Ascending aorta (tissue), 2 donors: ENCODE measurements around the gene GPR78. TPM values are rescaled to one million over a fixed set of nuclear protein-coding genes. Genes with fewer than 3 reads are reported as not detected.

ENCODE experiments used
- DNase-seq, 2 donors: peaks; one replicate each; pipeline ENCODE4 v3.0.0-alpha.2; 2019; ENCODE audit warnings: low spot score in 2 of 2
- H3K27ac ChIP-seq, 2 donors: fragments of 200-600 bp; sonication (generic); one replicate each; pipeline ENCODE4 v1.5.1; 2016 to 2017; ENCODE audit warnings: mild to moderate bottlenecking in 1 of 2
- H3K27me3 ChIP-seq: fragments of 200-600 bp; sonication (generic); one replicate; pipeline ENCODE4 v1.5.1; 2017
- H3K36me3 ChIP-seq, 2 donors: fragments of 200-600 bp; sonication (generic); one replicate each; pipeline ENCODE4 v1.5.1; 2016
- H3K4me1 ChIP-seq, 2 donors: fragments of 200-600 bp; sonication (generic); one replicate each; pipeline ENCODE4 v1.5.1; 2016 to 2017; ENCODE audit warnings: mild to moderate bottlenecking in 1 of 2
- H3K4me3 ChIP-seq, 2 donors: fragments of 200-600 bp; sonication (generic); one replicate each; pipeline ENCODE4 v1.5.1; 2016 to 2017; ENCODE audit warnings: mild to moderate bottlenecking in 1 of 2
- H3K9me3 ChIP-seq, 2 donors: fragments of 200-600 bp; sonication (generic); one replicate each; pipeline ENCODE4 v1.5.1; 2016
- intact Hi-C: fragments of 100-400 bp; cut with DNase I; formaldehyde crosslinking; loops from one replicate; pipeline ENCODE4 v1.15.1; 2023
- total RNA-seq: library from RNA; depleted of rRNA; stranded (reverse); fragments of >200 nt; gene quantifications from one replicate; pipeline ENCODE4 v1.1.0, GENCODE V29; 2016
- TF ChIP-seq, protein P1 (sequence below), 3 experiments: fragments of 200-600 bp in 2 of 3; fragments of 450-650 bp in 1 of 3; sonication (generic) in 2 of 3; IDR thresholded peaks; one replicate each; pipeline ENCODE4 v1.5.1; 2016 to 2019; ENCODE audit warnings: antibody characterized with exemption in 3 of 3, mild to moderate bottlenecking in 1 of 3, moderate library complexity in 1 of 3

GPR78 gene
- total RNA-seq, 1 donor from 2014 or later, result not detected

DNA sequence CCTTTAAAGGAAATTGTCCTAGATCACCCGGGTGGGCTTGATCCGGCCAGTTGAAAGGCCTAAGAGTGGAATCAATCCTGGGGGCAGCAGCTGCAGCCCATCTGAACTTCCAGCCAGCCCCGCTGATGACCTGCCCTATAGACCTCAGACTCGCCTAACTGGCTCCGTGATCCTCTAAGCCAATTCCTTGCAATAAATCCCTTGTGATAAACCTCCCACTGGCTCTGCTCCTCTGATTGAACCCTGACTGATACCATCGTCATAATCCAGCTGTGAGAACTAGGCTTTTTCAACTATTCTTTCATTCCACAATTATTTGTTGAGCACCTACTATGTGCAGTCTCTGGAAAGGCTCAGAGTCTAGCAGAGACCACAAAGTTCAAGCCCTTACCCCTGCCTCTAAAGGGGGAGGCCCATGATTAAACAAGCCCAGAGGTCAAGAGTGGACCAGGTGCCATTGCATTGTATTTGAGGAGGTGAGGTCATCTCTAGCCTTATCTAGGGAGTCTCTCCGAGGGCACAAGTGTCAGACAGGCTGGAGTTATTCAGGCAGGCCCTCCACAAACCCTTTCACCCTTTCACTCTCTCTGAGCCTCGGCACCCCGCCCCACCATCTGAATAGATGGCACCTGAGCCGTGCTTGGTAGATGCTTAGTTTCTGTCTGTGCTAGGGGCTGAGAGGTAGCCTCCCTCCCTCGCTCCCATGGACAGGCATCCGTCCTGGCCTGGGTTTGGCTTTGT is 20.5 kb upstream of the GPR78 start:
- Histone ChIP-seq H3K4me3 (no peak overlapping the region), H3K27ac (no peak overlapping the region), H3K27me3 (no peaks in the 10 kb centered on the region), H3K9me3 (no peaks in the 10 kb centered on the region), H3K4me1 (no peaks in the 10 kb centered on the region), H3K36me3 (no peaks in the 10 kb centered on the region)
- no peak for DNase-seq
- intact Hi-C loops, result no loop called here
- TF ChIP-seq, protein P1, sequence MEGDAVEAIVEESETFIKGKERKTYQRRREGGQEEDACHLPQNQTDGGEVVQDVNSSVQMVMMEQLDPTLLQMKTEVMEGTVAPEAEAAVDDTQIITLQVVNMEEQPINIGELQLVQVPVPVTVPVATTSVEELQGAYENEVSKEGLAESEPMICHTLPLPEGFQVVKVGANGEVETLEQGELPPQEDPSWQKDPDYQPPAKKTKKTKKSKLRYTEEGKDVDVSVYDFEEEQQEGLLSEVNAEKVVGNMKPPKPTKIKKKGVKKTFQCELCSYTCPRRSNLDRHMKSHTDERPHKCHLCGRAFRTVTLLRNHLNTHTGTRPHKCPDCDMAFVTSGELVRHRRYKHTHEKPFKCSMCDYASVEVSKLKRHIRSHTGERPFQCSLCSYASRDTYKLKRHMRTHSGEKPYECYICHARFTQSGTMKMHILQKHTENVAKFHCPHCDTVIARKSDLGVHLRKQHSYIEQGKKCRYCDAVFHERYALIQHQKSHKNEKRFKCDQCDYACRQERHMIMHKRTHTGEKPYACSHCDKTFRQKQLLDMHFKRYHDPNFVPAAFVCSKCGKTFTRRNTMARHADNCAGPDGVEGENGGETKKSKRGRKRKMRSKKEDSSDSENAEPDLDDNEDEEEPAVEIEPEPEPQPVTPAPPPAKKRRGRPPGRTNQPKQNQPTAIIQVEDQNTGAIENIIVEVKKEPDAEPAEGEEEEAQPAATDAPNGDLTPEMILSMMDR (IDR thresholded peaks at IDR 0.05), result no peak

DNA sequence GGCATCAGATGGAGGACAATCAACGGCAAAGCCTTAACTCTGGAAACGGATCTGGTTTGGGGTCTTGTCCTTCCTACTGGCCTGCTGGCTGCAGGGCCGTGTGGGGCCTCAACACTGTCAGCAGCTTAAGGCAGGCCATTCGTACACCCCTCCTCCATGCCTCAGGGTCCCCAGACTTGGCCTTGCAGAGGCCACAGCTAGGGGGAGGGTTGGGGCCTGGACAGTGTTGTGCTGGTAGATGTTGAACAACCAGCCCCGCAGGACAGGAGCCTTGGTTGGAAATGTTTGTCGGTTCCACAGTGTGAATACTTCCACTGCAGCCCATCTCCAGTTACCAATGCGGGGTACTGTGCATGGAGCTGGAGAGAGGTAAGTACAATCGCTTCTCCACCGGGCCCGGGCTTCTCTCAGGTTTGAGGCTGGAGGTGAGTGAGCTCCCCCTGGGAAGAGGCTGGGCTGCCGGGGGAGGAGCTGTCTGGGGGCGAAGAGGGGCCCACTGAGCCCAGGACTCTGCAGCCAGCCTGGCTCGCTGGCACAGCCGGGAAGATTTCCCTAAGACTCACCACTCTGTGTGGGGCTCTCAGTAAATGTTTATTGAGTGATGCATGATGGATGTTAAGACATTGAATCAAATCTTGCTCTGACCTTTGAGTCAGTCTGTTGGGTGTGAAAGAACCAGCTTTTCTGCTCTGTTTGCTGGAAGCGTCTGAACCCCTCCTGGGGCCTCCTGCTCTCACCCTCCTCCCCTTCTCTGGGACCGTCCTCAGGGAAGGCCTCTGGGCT is 19.7 kb upstream of the GPR78 start:
- intact Hi-C loops, result no loop called here
- TF ChIP-seq, protein P1 (IDR thresholded peaks at IDR 0.05), result no peak
- Histone ChIP-seq H3K27ac (no peak overlapping the region), H3K36me3 (no peaks in the 10 kb centered on the region), H3K4me3 (no peak overlapping the region), H3K27me3 (no peaks in the 10 kb centered on the region), H3K9me3 (no peaks in the 10 kb centered on the region), H3K4me1 (no peaks in the 10 kb centered on the region)
- no peak for DNase-seq

- Histone ChIP-seq H3K4me3 (no peak overlapping the region), H3K27me3 (no peaks in the 10 kb centered on the region), H3K27ac (no peak overlapping the region), H3K36me3 (no peaks in the 10 kb centered on the region), H3K4me1 (no peaks in the 10 kb centered on the region), H3K9me3 (no peaks in the 10 kb centered on the region)
- DNase-seq, result no peak
- intact Hi-C loops, result no loop called here
- TF ChIP-seq, protein P1 (IDR thresholded peaks at IDR 0.05), result no peak
These were observed 15.6 kb upstream of the GPR78 start for GRCh38 chr4:8564595-8564994.

DNA sequence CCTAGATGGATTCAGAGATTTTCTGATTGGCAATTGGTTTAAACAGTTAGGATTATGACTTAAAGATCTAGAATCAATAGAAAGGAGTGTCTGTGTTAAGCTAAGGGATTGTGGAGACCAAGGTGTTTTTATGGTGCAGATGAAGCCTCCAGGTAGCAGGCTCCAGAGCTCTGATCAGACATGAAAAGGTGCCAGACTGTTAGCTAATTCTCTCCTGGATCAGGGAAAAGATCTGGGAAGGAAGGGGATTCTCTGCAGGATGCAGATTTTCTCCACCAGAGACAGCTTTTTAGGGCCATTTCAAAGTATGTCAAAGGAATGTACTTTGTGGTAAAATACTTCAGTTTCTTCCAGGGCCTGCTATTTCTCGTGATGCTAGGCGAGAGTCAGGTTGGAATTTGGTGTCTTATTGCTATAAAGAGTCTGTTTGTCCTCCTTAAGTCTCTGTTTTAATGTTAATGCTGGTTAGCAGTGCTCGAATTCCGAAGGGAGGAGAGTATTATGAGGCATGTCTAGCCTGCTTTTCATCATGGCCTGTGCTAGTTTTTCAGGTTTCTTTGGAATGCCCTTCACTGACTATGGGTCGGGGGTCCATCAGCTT is 12.0 kb upstream of the GPR78 start:
- Histone ChIP-seq H3K27me3 (no peaks in the 10 kb centered on the region), H3K36me3 (no peaks in the 10 kb centered on the region), H3K4me1 (no peaks in the 10 kb centered on the region), H3K4me3 (no peak overlapping the region), H3K9me3 (no peaks in the 10 kb centered on the region), H3K27ac (no peak overlapping the region)
- TF ChIP-seq, protein P1 (IDR thresholded peaks at IDR 0.05), result no peak
- intact Hi-C loops, result no loop called here
- DNase-seq, result no peak

DNA sequence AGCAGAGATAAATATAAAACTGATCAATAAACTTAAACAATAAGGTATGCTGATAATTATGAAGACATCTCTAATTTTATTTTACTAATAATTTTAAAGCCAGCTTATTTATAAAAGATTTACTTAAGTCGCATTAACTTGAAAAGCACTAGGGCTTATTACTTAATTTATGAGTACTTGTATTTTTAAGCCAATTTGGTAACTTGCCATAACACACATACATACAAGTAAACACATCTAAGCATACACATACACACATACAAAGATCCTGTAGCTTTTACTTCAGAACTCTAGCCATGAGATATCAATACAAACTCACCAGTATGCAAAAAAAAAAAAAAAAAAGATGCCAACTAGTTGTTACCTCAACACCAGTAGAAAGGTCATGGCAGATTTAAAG is 10.0 kb upstream of the GPR78 start:
- no peaks in the 10 kb centered on the region for H3K9me3 ChIP-seq
- H3K27me3 ChIP-seq, result no peaks in the 10 kb centered on the region
- no peak overlapping the region for H3K27ac ChIP-seq
- DNase-seq, result no peak
- TF ChIP-seq, protein P1 (IDR thresholded peaks at IDR 0.05), result no peak
- intact Hi-C loops, result no loop called here
- H3K36me3 ChIP-seq, result no peaks in the 10 kb centered on the region
- H3K4me1 ChIP-seq, result no peaks in the 10 kb centered on the region
- no peak overlapping the region for H3K4me3 ChIP-seq
